Body of pancreas (tissue), 4 donors: Measurements from ENCODE around the gene RC3H1. TPM values are rescaled to one million over a fixed set of nuclear protein-coding genes. Genes with fewer than 3 reads are reported as not detected.
"Not testable (repeated sequence)": the region's sequence is repeated elsewhere in the genome, so short reads cannot be mapped to it uniquely, and the experiment has no call there.

Experiments
- ATAC-seq: fragments of 150-250 bp; one replicate; pipeline ENCODE4 v1.9.1; 2016
- DNase-seq, 4 donors: peaks; one replicate each; pipeline ENCODE4 v3.0.0-alpha.2; 2019
- H3K27ac ChIP-seq, 4 donors: fragments of 200-600 bp; sonication (generic); 1 replicate in 3 of 4; 2 replicates in 1 of 4; pipeline versions ENCODE4 v1.5.1 to v1.6.1; 2016 to 2019; ENCODE audit warnings: mild to moderate bottlenecking in 1 of 4, mixed read lengths in 1 of 4, moderate library complexity in 1 of 4
- H3K27me3 ChIP-seq, 2 donors: fragments of 200-600 bp; sonication (generic); one replicate each; pipeline ENCODE4 v1.6.0; 2016; ENCODE audit warnings: mild to moderate bottlenecking in 1 of 2
- H3K36me3 ChIP-seq, 2 donors: fragments of 200-600 bp; sonication (generic); replicated peaks in 1 of 2; 2 replicates each; pipeline ENCODE4 v1.5.1; 2016; ENCODE audit warnings: low read depth in 2 of 2; ENCODE audit not compliant: insufficient read depth in 1 of 2
- H3K4me1 ChIP-seq: fragments of 200-600 bp; sonication (generic); one replicate; pipeline ENCODE4 v1.6.0; 2016
- H3K4me3 ChIP-seq, 2 donors: fragments of 200-600 bp; sonication (generic); 1 replicate in 1 of 2; 2 replicates in 1 of 2; pipeline ENCODE4 v1.5.1; 2016 to 2019
- H3K9me3 ChIP-seq, 3 donors: fragments of 200-600 bp; sonication (generic); 1 replicate in 2 of 3; 2 replicates in 1 of 3; pipeline ENCODE4 v1.5.1; 2016
- POLR2A ChIP-seq, 3 donors: fragments of 450-650 bp; IDR thresholded peaks; one replicate each; pipeline ENCODE4 v1.6.1; 2016; ENCODE audit warnings: antibody characterized with exemption in 3 of 3, mild to moderate bottlenecking in 2 of 3
- WGBS, 2 donors: methylation state at CpG; one replicate each; pipeline ENCODE4 v1.1.5; 2017; 5-methylcytosine and 5-hydroxymethylcytosine counted together
- intact Hi-C: fragments of 100-400 bp; cut with DNase I; formaldehyde crosslinking; loops from one replicate; pipeline ENCODE4 v1.15.1; 2023
- total RNA-seq, 2 donors: library from RNA; depleted of rRNA; stranded (reverse); fragments of >200 nt; gene quantifications; one replicate each; pipeline ENCODE4 v1.1.0, GENCODE V29; 2016
- TF ChIP-seq, protein P1 (sequence below), 7 experiments: fragments of 450-650 bp in 4 of 7; fragments of 200-600 bp in 3 of 7; sonication (generic) in 3 of 7; IDR thresholded peaks; one replicate each; pipeline ENCODE4 v1.5.1; 2016 to 2019; ENCODE audit warnings: antibody characterized with exemption in 7 of 7

Gene RC3H1
- total RNA-seq, 2 donors from 2014 or later = 14.5 to 17.1 TPM

DNA sequence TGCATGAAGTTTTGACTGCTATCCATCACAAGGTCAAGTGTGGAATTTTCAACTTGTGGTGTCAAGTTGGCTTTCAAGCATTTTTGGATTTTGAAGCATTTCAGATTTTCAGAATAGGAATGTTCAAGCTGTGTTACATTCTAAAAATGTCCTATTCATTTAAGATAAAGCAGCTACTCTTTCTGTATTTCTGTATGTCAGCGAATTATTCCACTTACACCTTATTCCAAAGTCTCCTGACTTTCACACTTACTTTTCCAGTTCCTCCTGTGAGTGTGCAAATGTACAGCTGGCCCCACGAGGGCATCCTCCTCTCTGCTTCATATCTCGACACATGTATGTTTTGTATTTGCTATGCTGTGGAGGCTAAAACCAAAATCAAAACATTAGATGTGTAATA, 51.9 kb downstream of the RC3H1 start:
- WGBS, 2 donors = 80 to 81% methylated on average over 3 of the region's 3 CpGs
- ATAC-seq = no peak
- no peak for DNase-seq
- Histone ChIP-seq H3K27ac (no peak overlapping the region), H3K36me3 (peaks cover 0 to 29% of the 10 kb centered on the region in 2 donors), H3K4me3 (no peak overlapping the region), H3K4me1 (no peaks in the 10 kb centered on the region), H3K9me3 (no peaks in the 10 kb centered on the region), H3K27me3 (no peaks in the 10 kb centered on the region)
- TF ChIP-seq, protein P1, sequence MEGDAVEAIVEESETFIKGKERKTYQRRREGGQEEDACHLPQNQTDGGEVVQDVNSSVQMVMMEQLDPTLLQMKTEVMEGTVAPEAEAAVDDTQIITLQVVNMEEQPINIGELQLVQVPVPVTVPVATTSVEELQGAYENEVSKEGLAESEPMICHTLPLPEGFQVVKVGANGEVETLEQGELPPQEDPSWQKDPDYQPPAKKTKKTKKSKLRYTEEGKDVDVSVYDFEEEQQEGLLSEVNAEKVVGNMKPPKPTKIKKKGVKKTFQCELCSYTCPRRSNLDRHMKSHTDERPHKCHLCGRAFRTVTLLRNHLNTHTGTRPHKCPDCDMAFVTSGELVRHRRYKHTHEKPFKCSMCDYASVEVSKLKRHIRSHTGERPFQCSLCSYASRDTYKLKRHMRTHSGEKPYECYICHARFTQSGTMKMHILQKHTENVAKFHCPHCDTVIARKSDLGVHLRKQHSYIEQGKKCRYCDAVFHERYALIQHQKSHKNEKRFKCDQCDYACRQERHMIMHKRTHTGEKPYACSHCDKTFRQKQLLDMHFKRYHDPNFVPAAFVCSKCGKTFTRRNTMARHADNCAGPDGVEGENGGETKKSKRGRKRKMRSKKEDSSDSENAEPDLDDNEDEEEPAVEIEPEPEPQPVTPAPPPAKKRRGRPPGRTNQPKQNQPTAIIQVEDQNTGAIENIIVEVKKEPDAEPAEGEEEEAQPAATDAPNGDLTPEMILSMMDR (IDR thresholded peaks at IDR 0.05) = no peak
- no peak for TF ChIP-seq POLR2A (IDR thresholded peaks at IDR 0.05)
- intact Hi-C loops = no loop called here

DNA sequence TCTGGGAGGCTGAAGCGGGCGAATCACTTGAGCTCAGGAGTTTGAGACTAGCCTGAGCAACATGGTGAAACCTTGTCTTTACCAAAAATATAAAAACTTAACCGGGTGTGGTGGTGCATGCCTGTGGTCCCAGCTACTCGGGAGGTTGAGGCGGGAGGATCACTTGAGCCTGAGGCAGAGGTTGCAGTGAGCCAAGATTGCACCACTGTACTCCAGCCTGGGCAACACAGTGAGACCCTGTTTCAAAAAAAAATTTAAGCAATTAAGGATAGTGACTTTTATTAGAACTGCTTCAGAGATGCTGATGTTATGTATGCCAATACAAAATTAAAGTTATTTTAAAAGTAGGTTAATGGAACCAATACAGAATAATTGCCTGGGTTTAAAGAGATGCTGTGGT, 56.3 kb downstream of the RC3H1 start:
- H3K4me1 ChIP-seq, H3K27ac ChIP-seq, H3K27me3 ChIP-seq, ATAC-seq, H3K9me3 ChIP-seq, DNase-seq, intact Hi-C loops, H3K4me3 ChIP-seq: not testable (repeated sequence)
- peaks cover 0 to 24% of the 10 kb centered on the region in 2 donors for H3K36me3 ChIP-seq
- 95 to 98% methylated on average over 5 of the region's 5 CpGs for WGBS, 2 donors

DNA sequence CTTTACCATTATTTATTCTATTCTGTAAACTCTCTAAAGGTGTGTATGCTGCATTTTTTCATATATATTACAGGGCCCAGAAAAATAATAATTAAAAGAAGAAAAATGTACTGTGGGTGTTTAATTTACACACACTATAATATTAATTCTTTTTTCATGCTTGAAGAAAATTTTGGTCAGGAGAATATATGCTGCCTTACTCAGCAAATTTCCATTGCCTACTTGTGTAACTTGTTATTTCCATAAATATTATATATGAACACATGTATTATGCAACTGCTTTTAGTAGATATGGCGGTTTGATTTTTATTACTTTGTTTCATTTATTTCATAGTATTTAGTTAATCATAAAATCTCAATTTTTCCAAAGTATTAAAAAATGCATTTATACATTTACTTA, 58.7 kb downstream of the RC3H1 start:
- WGBS, 2 donors = 91 to 97% methylated on average over 1 of the region's 1 CpG
- intact Hi-C loops = no loop called here
- Histone ChIP-seq H3K36me3 (peaks cover 0 to 26% of the 10 kb centered on the region in 2 donors), H3K9me3 (no peaks in the 10 kb centered on the region), H3K27ac (no peak overlapping the region), H3K4me1 (no peaks in the 10 kb centered on the region), H3K4me3 (no peak overlapping the region), H3K27me3 (no peaks in the 10 kb centered on the region)
- DNase-seq = no peak
- no peak for ATAC-seq
- TF ChIP-seq, protein P1 (IDR thresholded peaks at IDR 0.05) = no peak
- TF ChIP-seq POLR2A (IDR thresholded peaks at IDR 0.05) = no peak

DNA sequence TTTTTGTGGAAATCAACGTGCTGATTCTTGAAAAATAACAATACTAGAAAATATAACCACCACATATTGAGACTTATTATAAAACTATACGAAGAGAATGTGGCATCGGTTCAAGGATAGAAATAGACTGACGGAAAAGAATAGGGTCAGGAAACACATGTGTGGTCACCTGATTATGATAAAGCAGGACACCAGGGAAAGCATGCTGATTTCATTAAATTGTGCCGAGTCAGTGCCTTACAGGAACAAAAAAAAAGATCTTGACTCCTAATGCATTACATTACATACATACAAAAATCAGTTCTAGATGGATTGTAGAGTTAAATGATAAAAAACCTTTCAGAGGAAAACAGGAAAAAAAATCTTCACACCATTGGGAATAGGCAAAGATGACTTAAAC, 61.5 kb downstream of the RC3H1 start:
- 66 to 74% methylated on average over 5 of the region's 5 CpGs for WGBS, 2 donors
- Histone ChIP-seq H3K27ac (no peak overlapping the region), H3K4me3 (no peak overlapping the region), H3K36me3 (peaks cover 0 to 27% of the 10 kb centered on the region in 2 donors), H3K4me1 (no peaks in the 10 kb centered on the region), H3K9me3 (no peaks in the 10 kb centered on the region), H3K27me3 (no peaks in the 10 kb centered on the region)
- ATAC-seq = no peak
- TF ChIP-seq, protein P1 (IDR thresholded peaks at IDR 0.05) = no peak
- TF ChIP-seq POLR2A (IDR thresholded peaks at IDR 0.05) = no peak
- DNase-seq = no peak
- intact Hi-C loops = no loop called here

DNA sequence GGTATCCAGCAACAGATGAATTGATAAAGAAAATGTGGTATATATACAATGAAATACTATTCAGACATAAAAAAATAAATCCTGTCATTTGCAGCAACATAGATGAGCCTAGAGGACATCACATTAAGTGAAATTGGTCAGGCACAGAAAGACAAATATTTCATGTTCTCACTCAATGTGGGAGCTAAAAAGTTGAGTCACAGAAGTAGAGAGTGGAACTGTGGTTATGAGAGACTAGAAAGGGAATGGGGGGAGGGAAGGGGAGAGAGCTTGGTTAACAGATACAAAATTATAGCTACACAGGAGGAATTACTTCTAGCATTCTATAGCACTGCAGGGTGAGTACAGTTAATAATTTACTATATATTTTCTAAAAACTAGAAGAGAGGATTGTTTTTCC, 68.0 kb downstream of the RC3H1 start:
- no peaks in the 10 kb centered on the region for H3K4me1 ChIP-seq
- TF ChIP-seq POLR2A (IDR thresholded peaks at IDR 0.05) = no peak
- TF ChIP-seq, protein P1 (IDR thresholded peaks at IDR 0.05) = no peak
- ATAC-seq = no peak
- no peaks in the 10 kb centered on the region for H3K9me3 ChIP-seq
- no peak for DNase-seq
- H3K36me3 ChIP-seq = peaks cover 0 to 17% of the 10 kb centered on the region in 2 donors
- intact Hi-C loops = loop anchor here (10.0 kb wide), 1 partner anchor 89 kb away; the partner anchor contains the start of genes GAS5 and ZBTB37
- H3K27ac ChIP-seq = no peak overlapping the region
- no peak overlapping the region for H3K4me3 ChIP-seq
- H3K27me3 ChIP-seq = no peaks in the 10 kb centered on the region
